HEK293 (cell line): Measurements from ENCODE around the gene COL19A1.

Experiments
- CTCF ChIA-PET: fragments of 350-600 bp; formaldehyde crosslinking; extraction: SDS; loops from one replicate; lab custom pipeline; 2021; ENCODE audit warnings: antibody characterized with exemption; lab: Yijun Ruan, JAX
- POLR2A ChIA-PET: fragments of 300-600 bp; formaldehyde crosslinking; extraction: SDS; loops from one replicate; lab custom pipeline; 2020; ENCODE audit warnings: antibody characterized with exemption, inconsistent platforms; lab: Yijun Ruan, JAX
- H3K27ac ChIP-seq: fragments of 200-500 bp; sonication (Bioruptor generic); 2 replicates; pipeline ENCODE4 v1.5.1; 2014; ENCODE audit warnings: low read depth, low read length, control low read depth, inconsistent platforms; ENCODE audit errors: extremely low read depth
- H3K36me3 ChIP-seq, 2 experiments: fragments of 200-500 bp in 1 of 2; sonication (Bioruptor generic) in 1 of 2; 1 replicate in 1 of 2; 2 replicates in 1 of 2; pipeline ENCODE4 v1.5.1; 2014 to 2017; ENCODE audit warnings: inconsistent platforms in 2 of 2, low read length in 2 of 2; ENCODE audit not compliant: control insufficient read depth in 2 of 2, insufficient read depth in 1 of 2
- H3K4me1 ChIP-seq: fragments of 200-500 bp; sonication (Bioruptor generic); 2 replicates; pipeline ENCODE4 v1.5.1; 2014; ENCODE audit warnings: mild to moderate bottlenecking, low read length, inconsistent platforms; ENCODE audit not compliant: control insufficient read depth, insufficient read depth
- H3K4me3 ChIP-seq: 2 replicates; pipeline ENCODE4 v1.5.1; 2011; ENCODE audit warnings: low read depth, mild to moderate bottlenecking, control low read depth, low read length, moderate library complexity
- H3K9me3 ChIP-seq: fragments of 200-500 bp; sonication (Bioruptor generic); 2 replicates; pipeline ENCODE4 v1.5.1; 2014; ENCODE audit warnings: low read depth, low read length, inconsistent platforms; ENCODE audit not compliant: control insufficient read depth, insufficient read depth
- BCL11B ChIP-seq: fragments of 450-650 bp; formaldehyde crosslinking; IDR thresholded peaks from 2 replicates; pipeline ENCODE4 v1.5.1; 2016; ENCODE audit warnings: low read depth, missing biosample characterization, missing genetic modification characterization
- GLIS1 ChIP-seq: fragments of 450-650 bp; formaldehyde crosslinking; IDR thresholded peaks from 2 replicates; pipeline ENCODE4 v1.5.1; 2016; ENCODE audit warnings: missing biosample characterization, missing genetic modification characterization
- IKZF3 ChIP-seq: fragments of 450-650 bp; IDR thresholded peaks from 2 replicates; pipeline ENCODE4 v1.5.0; 2018; ENCODE audit warnings: missing biosample characterization, mild to moderate bottlenecking, missing genetic modification characterization, moderate library complexity
- PRDM1 ChIP-seq: fragments of 450-650 bp; formaldehyde crosslinking; IDR thresholded peaks from 2 replicates; pipeline ENCODE4; 2016; ENCODE audit warnings: missing biosample characterization, missing genetic modification characterization
- SCRT1 ChIP-seq: fragments of 450-650 bp; formaldehyde crosslinking; IDR thresholded peaks from 2 replicates; pipeline ENCODE4 v1.5.1; 2016; ENCODE audit warnings: missing biosample characterization, missing genetic modification characterization, borderline replicate concordance
- SCRT2 ChIP-seq: fragments of 450-650 bp; formaldehyde crosslinking; IDR thresholded peaks from 2 replicates; pipeline ENCODE4 v1.5.1; 2016; ENCODE audit warnings: missing biosample characterization, missing genetic modification characterization
- TCF7L2 ChIP-seq: IDR thresholded peaks from 2 replicates; pipeline ENCODE4 v1.6.1; 2011; ENCODE audit warnings: low read depth, mild to moderate bottlenecking, inconsistent platforms, low read length, moderate library complexity, borderline replicate concordance
- TRIM28 ChIP-seq: IDR thresholded peaks from 2 replicates; pipeline ENCODE4 v1.6.1; 2011; ENCODE audit warnings: low read length, control low read depth, borderline replicate concordance
- WT1 ChIP-seq: fragments of 450-650 bp; formaldehyde crosslinking; IDR thresholded peaks from 2 replicates; pipeline ENCODE4 v1.5.1; 2016; ENCODE audit warnings: missing biosample characterization, missing genetic modification characterization
- ZBTB8A ChIP-seq: fragments of 450-650 bp; formaldehyde crosslinking; IDR thresholded peaks from 2 replicates; pipeline ENCODE4 v1.5.1; 2016; ENCODE audit warnings: missing biosample characterization, missing genetic modification characterization
- ZFHX2 ChIP-seq: fragments of 450-650 bp; formaldehyde crosslinking; conservative IDR thresholded peaks from 2 replicates; pipeline ENCODE4 v1.5.1; 2016; ENCODE audit warnings: missing biosample characterization, missing genetic modification characterization
- ZNF221 ChIP-seq: fragments of 450-650 bp; formaldehyde crosslinking; IDR thresholded peaks from 2 replicates; pipeline ENCODE4 v1.5.1; 2017; ENCODE audit warnings: missing biosample characterization, missing genetic modification characterization, borderline replicate concordance
- ZNF37A ChIP-seq: fragments of 450-650 bp; IDR thresholded peaks from 2 replicates; pipeline ENCODE4 v1.5.1; 2018; ENCODE audit warnings: missing biosample characterization, missing genetic modification characterization
- ZNF548 ChIP-seq: fragments of 450-650 bp; formaldehyde crosslinking; IDR thresholded peaks from 2 replicates; pipeline ENCODE4 v1.5.1; 2016; ENCODE audit warnings: missing biosample characterization, missing genetic modification characterization
- ZNF558 ChIP-seq: fragments of 450-650 bp; formaldehyde crosslinking; IDR thresholded peaks from 2 replicates; pipeline ENCODE4 v1.5.1; 2016; ENCODE audit warnings: missing biosample characterization, missing genetic modification characterization
- ZNF76 ChIP-seq: fragments of 450-650 bp; formaldehyde crosslinking; IDR thresholded peaks from 2 replicates; pipeline ENCODE4; 2016; ENCODE audit warnings: low read depth, missing biosample characterization, missing genetic modification characterization, borderline replicate concordance
- ZNF768 ChIP-seq: fragments of 450-650 bp; formaldehyde crosslinking; IDR thresholded peaks from 2 replicates; pipeline ENCODE4 v1.5.1; 2018; ENCODE audit warnings: missing biosample characterization, mild to moderate bottlenecking, missing genetic modification characterization
- ZNF843 ChIP-seq: fragments of 450-650 bp; formaldehyde crosslinking; IDR thresholded peaks from 2 replicates; pipeline ENCODE4 v1.5.1; 2016; ENCODE audit warnings: missing biosample characterization, missing genetic modification characterization
- TF ChIP-seq, protein P1 (sequence below): fragments of 450-650 bp; formaldehyde crosslinking; IDR thresholded peaks from 2 replicates; pipeline ENCODE4 v1.5.1; 2016; ENCODE audit warnings: missing biosample characterization, missing genetic modification characterization
- TF ChIP-seq, protein P2 (sequence below): fragments of 450-650 bp; formaldehyde crosslinking; IDR thresholded peaks from 2 replicates; pipeline ENCODE4 v1.5.1; 2016; ENCODE audit warnings: missing biosample characterization, missing genetic modification characterization, low read depth
- TF ChIP-seq, protein P3 (sequence below): fragments of 450-650 bp; formaldehyde crosslinking; IDR thresholded peaks from 2 replicates; pipeline ENCODE4 v1.5.1; 2016; ENCODE audit warnings: missing biosample characterization, missing genetic modification characterization
- TF ChIP-seq, protein P4 (sequence below): fragments of 450-650 bp; formaldehyde crosslinking; IDR thresholded peaks from 2 replicates; pipeline ENCODE4 v1.5.1; 2016; ENCODE audit warnings: missing biosample characterization, missing genetic modification characterization
- TF ChIP-seq, protein P5 (sequence below): fragments of 450-650 bp; formaldehyde crosslinking; IDR thresholded peaks from 2 replicates; pipeline ENCODE4 v1.5.1; 2016; ENCODE audit warnings: missing biosample characterization, missing genetic modification characterization
- TF ChIP-seq, protein P6 (sequence below): fragments of 450-650 bp; formaldehyde crosslinking; IDR thresholded peaks from 2 replicates; pipeline ENCODE4 v1.5.1; 2016; ENCODE audit warnings: missing biosample characterization, missing genetic modification characterization

Gene COL19A1

DNA sequence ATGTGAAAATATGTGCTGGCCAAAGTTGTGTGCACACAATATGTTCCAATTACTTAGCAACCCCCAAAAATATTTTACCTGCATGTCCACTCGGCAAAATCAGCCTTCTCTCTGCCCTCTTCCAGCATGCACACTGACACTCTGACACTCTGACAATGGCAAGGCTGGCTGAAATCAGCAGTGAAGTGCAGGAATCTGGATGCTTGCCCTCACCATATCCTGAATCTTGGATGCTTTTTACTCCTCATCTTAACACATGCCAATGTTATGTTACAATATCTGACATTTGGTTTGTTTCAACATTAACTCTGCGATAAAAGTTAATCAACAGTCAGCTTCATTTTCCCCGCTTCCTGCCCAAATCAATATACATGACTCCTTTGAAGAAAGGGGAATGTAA is 233.4 kb downstream of the COL19A1 start:
- no peak overlapping the region for H3K4me3 ChIP-seq
- CTCF ChIA-PET: interaction anchor here (0.6 kb wide), 1 partner anchor 584 kb away, joined by 3 read pairs; no protein-coding TSS in a partner anchor
- POLR2A ChIA-PET: no interaction called here
- H3K9me3 ChIP-seq: no peaks in the 10 kb centered on the region
- no peaks in the 10 kb centered on the region for H3K4me1 ChIP-seq
- no peaks in the 10 kb centered on the region for H3K36me3 ChIP-seq
- no peak overlapping the region for H3K27ac ChIP-seq
- TF ChIP-seq PRDM1 (tag by site-specific recombination): no peak
- no peak for TF ChIP-seq ZNF558 (tag by site-specific recombination)
- no peak for TF ChIP-seq ZNF548 (tag by site-specific recombination)
- no peak for TF ChIP-seq ZFHX2 (tag by site-specific recombination)
- TF ChIP-seq WT1 (tag by site-specific recombination): no peak
- TF ChIP-seq, protein P1, sequence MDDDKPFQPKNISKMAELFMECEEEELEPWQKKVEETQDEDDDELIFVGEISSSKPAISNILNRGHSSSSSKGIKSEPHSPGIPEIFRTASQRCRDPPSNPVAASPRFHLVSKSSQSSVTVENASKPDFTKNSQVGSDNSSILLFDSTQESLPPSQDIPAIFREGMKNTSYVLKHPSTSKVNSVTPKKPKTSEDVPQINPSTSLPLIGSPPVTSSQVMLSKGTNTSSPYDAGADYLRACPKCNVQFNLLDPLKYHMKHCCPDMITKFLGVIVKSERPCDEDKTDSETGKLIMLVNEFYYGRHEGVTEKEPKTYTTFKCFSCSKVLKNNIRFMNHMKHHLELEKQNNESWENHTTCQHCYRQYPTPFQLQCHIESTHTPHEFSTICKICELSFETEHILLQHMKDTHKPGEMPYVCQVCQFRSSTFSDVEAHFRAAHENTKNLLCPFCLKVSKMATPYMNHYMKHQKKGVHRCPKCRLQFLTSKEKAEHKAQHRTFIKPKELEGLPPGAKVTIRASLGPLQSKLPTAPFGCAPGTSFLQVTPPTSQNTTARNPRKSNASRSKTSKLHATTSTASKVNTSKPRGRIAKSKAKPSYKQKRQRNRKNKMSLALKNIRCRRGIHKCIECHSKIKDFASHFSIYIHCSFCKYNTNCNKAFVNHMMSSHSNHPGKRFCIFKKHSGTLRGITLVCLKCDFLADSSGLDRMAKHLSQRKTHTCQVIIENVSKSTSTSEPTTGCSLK (tag by site-specific recombination): no peak
- no peak for TF ChIP-seq ZBTB8A (tag by site-specific recombination)
- TF ChIP-seq, protein P2, sequence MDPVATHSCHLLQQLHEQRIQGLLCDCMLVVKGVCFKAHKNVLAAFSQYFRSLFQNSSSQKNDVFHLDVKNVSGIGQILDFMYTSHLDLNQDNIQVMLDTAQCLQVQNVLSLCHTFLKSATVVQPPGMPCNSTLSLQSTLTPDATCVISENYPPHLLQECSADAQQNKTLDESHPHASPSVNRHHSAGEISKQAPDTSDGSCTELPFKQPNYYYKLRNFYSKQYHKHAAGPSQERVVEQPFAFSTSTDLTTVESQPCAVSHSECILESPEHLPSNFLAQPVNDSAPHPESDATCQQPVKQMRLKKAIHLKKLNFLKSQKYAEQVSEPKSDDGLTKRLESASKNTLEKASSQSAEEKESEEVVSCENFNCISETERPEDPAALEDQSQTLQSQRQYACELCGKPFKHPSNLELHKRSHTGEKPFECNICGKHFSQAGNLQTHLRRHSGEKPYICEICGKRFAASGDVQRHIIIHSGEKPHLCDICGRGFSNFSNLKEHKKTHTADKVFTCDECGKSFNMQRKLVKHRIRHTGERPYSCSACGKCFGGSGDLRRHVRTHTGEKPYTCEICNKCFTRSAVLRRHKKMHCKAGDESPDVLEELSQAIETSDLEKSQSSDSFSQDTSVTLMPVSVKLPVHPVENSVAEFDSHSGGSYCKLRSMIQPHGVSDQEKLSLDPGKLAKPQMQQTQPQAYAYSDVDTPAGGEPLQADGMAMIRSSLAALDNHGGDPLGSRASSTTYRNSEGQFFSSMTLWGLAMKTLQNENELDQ (tag by site-specific recombination): no peak
- TF ChIP-seq ZNF37A: no peak
- TF ChIP-seq BCL11B (tag by site-specific recombination): no peak
- TF ChIP-seq TRIM28: no peak
- TF ChIP-seq ZNF76 (tag by site-specific recombination): no peak
- TF ChIP-seq, all 188 proteins: peak for 0

DNA sequence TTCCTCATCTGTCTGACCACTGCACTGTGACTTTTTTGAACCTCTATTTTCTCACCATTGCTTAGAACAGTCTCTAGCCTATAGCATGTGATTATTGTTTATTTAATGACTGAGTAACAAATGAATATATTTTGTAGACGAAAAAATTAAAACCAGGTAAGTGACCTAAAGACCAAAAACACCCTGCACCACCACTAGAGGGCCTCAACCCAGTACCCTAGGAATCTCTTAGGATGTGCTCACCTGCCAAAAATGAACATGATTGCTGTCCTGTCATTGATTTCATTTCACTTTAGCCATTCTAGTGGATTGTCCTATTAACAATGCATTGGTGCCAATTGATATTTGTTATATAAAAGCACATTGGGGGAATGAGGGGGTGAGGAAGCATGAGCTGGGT is 237.4 kb downstream of the COL19A1 start:
- ChIA-PET POLR2A (no interaction called here), CTCF (interaction anchor here (0.5 to 1.7 kb wide), 12 partner anchors 10 to 1758 kb away, joined by 3 to 9 read pairs (median 4); no protein-coding TSS in a partner anchor)
- Histone ChIP-seq H3K27ac (no peak overlapping the region), H3K4me1 (no peaks in the 10 kb centered on the region), H3K4me3 (no peak overlapping the region), H3K9me3 (no peaks in the 10 kb centered on the region), H3K36me3 (no peaks in the 10 kb centered on the region)
- TF ChIP-seq IKZF3 (tag by site-specific recombination) (no peak), TCF7L2 (no peak), ZNF221 (tag by site-specific recombination) (no peak), SCRT1 (tag by site-specific recombination) (no peak), ZNF843 (tag by site-specific recombination) (no peak), ZNF768 (tag by site-specific recombination) (no peak), SCRT2 (tag by site-specific recombination) (no peak), GLIS1 (tag by site-specific recombination) (no peak)
- TF ChIP-seq, protein P3, sequence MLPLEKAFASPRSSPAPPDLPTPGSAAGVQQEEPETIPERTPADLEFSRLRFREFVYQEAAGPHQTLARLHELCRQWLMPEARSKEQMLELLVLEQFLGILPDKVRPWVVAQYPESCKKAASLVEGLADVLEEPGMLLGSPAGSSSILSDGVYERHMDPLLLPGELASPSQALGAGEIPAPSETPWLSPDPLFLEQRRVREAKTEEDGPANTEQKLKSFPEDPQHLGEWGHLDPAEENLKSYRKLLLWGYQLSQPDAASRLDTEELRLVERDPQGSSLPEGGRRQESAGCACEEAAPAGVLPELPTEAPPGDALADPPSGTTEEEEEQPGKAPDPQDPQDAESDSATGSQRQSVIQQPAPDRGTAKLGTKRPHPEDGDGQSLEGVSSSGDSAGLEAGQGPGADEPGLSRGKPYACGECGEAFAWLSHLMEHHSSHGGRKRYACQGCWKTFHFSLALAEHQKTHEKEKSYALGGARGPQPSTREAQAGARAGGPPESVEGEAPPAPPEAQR (tag by site-specific recombination): no peak
- TF ChIP-seq, protein P4, sequence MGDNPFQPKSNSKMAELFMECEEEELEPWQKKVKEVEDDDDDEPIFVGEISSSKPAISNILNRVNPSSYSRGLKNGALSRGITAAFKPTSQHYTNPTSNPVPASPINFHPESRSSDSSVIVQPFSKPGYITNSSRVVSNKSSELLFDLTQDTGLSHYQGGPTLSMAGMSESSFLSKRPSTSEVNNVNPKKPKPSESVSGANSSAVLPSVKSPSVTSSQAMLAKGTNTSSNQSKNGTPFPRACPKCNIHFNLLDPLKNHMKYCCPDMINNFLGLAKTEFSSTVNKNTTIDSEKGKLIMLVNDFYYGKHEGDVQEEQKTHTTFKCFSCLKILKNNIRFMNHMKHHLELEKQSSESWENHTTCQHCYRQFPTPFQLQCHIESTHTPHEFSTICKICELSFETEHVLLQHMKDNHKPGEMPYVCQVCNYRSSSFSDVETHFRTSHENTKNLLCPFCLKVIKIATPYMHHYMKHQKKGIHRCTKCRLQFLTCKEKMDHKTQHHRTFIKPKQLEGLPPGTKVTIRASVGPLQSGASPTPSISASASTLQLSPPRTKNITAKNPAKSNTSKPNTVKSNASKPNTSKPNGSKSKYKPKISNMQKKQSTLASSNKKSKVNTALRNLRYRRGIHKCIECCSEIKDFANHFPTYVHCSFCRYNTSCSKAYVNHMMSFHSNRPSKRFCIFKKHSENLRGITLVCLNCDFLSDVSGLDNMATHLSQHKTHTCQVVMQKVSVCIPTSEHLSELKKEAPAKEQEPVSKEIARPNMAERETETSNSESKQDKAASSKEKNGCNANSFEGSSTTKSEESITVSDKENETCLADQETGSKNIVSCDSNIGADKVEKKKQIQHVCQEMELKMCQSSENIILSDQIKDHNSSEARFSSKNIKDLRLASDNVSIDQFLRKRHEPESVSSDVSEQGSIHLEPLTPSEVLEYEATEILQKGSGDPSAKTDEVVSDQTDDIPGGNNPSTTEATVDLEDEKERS (tag by site-specific recombination): no peak
- TF ChIP-seq, protein P5, sequence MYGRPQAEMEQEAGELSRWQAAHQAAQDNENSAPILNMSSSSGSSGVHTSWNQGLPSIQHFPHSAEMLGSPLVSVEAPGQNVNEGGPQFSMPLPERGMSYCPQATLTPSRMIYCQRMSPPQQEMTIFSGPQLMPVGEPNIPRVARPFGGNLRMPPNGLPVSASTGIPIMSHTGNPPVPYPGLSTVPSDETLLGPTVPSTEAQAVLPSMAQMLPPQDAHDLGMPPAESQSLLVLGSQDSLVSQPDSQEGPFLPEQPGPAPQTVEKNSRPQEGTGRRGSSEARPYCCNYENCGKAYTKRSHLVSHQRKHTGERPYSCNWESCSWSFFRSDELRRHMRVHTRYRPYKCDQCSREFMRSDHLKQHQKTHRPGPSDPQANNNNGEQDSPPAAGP (tag by site-specific recombination): no peak
- TF ChIP-seq, protein P6, sequence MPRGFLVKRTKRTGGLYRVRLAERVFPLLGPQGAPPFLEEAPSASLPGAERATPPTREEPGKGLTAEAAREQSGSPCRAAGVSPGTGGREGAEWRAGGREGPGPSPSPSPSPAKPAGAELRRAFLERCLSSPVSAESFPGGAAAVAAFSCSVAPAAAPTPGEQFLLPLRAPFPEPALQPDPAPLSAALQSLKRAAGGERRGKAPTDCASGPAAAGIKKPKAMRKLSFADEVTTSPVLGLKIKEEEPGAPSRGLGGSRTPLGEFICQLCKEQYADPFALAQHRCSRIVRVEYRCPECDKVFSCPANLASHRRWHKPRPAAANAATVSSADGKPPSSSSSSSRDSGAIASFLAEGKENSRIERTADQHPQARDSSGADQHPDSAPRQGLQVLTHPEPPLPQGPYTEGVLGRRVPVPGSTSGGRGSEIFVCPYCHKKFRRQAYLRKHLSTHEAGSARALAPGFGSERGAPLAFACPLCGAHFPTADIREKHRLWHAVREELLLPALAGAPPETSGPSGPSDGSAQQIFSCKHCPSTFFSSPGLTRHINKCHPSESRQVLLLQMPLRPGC (tag by site-specific recombination): no peak
